ENCODE data around the gene C13orf46.

DNA sequence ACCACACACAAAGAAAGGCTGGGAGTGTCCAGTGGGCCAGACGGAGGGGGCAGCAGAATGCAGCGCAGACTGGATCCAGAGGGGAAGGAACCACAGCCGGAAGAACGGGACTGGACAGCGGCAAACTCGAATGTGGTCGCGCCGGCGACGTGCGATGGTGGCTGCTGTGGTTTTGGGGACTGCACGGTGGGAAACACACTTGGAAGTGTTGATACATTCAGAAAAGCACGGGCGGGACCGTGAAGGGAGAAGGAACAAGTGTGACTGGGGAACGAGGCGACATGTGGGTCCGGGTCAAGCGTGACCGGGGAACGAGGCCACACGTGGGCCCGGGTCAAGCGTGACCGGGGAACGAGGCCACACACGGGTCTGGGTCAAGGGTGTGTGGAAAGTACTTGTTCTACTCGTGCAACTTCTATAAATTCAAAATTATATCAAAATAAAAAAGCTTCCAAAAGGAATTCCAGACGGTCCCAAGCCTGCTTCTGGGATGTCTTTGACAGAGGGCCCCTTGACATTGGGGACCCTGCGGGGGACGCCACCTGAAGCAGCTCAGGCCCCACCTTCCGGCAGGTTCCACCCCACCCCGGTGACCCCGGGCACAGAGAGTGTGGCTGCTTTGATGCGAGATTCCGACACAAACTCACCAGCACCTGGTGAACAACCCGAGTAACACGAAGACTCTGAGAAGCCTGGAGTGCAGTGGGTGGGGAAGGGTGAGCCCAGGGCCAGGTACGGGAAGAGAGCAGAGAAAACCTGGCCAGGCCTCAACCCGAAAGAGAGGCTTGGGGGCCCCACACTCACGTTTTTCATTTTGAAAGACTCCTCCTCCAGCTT, 25.1 kb upstream of the C13orf46 start:
- TF ChIP-seq, protein P1, sequence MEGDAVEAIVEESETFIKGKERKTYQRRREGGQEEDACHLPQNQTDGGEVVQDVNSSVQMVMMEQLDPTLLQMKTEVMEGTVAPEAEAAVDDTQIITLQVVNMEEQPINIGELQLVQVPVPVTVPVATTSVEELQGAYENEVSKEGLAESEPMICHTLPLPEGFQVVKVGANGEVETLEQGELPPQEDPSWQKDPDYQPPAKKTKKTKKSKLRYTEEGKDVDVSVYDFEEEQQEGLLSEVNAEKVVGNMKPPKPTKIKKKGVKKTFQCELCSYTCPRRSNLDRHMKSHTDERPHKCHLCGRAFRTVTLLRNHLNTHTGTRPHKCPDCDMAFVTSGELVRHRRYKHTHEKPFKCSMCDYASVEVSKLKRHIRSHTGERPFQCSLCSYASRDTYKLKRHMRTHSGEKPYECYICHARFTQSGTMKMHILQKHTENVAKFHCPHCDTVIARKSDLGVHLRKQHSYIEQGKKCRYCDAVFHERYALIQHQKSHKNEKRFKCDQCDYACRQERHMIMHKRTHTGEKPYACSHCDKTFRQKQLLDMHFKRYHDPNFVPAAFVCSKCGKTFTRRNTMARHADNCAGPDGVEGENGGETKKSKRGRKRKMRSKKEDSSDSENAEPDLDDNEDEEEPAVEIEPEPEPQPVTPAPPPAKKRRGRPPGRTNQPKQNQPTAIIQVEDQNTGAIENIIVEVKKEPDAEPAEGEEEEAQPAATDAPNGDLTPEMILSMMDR (IDR thresholded peaks at IDR 0.05): no peak
- no peak for TF ChIP-seq POLR2A (IDR thresholded peaks at IDR 0.05)
